Caki2 (cell line): ENCODE results near the gene GDF7. TPM values are rescaled to one million over a fixed set of nuclear protein-coding genes. Genes with fewer than 3 reads are reported as not detected.

Source experiments
- DNase-seq: peaks from one replicate; pipeline ENCODE4 v3.0.0-alpha.2; 2015; ENCODE audit warnings: low read depth
- in situ Hi-C: cut with HindIII; loops from 2 replicates; pipeline ENCODE4 v1.10.0; 2016; ENCODE audit warnings: low sequenced_read_pairs, low pct_unique_long_range_greater_than_20kb, mixed read lengths
- total RNA-seq: library from RNA; depleted of rRNA; stranded (reverse); fragments of >200 nt; shearing (Covaris generic); gene quantifications from 2 replicates; pipeline ENCODE4 v1.2.3, GENCODE V29; 2014; ENCODE audit warnings: low replicate concordance

The GDF7 gene
- total RNA-seq, 1 experiment from 2014 or later = 0.68 TPM

DNA sequence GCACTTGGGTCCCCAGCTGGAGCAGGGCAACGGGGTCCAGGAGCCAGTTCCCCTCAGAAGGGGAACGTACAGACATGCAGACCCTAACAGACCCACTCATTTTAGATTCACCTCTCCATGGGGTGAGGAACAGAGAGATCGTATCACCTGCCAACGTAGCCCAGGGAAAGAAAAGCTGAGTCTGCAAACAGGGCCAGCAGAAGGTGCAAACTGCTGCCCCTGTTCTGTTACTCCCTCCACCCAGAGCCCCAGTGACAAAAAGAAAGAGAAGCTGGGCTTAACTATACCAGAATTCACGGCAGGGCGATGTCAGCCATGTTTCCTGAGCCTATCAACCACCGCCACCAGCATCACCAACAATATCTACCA, 15.2 kb upstream of the GDF7 start:
- DNase-seq = no peak
- in situ Hi-C loops = no loop called here

DNA sequence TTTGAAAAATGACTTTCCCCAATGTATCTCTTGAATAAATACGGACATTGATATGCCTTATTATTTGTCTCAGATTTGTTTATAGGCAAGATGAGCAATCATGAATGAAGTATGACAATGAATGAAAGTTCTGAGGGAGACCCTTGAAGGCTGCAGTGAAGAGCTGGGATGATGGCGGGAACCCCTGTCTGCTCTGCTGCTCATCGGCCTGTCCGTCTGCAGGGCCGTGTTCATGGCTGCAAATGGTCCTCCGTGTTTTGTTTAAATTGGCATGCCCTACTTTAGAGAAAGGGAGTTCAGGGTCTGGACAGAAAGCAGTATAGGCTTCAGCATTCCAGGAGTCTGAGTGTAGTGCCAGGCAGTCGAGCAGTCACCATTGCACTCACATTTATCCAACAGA, 14.8 kb upstream of the GDF7 start:
- no peak for DNase-seq
- in situ Hi-C loops = no loop called here

DNA sequence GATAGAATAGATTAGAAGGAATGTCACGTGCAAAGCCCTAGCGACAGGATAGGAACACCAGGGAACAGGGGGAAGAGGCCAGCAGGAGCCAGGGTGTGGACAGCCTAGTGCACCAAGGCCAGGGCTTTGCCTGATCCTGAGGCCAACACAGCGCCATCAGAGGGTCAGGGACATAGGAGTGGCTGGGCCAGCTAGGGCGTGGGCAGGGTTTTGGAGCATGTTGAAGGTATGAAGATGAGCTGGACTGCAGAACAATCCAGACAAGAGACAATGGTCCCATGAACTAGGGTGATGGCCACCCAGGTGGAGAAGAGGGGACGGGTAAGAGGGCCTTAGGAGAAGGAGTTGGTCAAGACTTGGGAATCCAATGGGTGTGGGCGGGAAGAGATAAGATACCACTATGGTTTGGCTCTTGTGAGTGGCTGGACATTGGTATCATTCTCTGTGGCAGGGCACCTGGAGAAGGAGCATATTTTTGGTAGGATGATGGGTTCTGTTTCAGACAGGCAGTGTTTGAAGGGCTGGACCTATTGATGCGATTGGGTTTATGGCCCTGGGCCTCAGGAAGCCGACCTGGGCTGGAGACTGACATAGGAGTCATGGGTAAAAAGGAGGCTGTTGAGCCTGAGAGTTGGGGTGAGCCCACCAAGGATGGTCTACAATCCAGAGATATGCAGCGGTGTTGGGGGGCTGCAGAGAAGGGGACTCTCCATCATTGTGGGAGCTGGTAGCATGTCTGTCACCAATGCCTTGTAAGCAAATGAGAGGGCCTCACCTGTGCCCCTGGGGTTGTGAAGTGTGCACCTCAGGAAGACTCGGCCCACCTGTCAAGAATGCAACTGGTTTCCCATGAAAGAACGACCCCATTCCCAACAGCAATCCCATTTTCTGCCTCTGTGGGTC, 14.0 kb upstream of the GDF7 start:
- DNase-seq = no peak
- in situ Hi-C loops = no loop called here

DNA sequence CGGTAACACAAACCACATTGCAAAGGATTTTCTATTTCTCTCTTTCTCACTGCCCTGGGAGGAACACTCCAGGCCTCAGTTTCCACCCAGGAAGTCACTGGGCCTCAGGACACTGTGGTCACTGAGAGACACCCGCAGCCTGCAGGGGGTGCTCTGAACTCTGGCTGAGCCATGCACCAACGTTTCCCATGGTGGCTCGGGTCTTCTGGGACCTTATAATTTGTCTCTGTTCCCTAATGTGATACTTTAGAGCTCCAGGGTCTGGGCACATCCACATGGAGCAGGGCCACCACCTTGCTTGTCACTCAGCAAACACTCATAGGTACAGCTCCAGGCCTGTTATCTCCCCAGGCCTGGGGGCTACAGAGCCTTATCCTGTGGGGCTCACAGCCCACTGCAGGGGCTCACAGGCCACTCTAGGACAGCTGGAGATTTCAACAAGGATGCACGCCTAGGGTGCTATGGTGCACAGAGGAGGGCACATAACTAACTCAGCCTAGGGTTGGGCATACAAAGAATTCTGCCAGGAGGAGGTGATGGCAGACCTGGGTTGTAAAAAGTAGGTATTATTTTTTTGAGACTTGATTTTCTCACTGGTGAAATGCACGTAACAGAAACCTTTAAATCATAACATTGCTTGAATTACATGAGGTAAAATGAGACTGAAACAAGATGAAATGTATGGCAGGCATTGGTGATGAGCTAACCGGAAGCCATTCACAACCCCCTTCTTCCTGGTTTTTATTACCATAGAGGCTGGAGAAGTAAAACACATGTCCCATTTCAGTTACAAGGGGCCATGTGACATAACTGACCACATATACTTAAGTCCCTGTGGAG, 13.0 kb upstream of the GDF7 start:
- in situ Hi-C loops = no loop called here
- no peak for DNase-seq

DNA sequence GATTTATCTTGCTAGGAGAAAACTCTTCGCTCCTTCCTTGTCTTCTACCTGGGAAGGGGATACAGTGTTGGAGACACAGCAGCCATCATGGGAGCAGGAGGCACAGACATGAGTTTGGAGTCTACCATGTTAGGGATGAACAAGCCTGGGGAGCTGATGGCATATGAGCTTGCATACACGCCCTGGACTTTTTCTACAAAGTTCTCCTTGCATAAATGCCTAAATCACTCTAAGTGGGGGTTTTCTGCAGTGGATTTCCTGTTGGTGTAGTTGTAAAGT, 12.5 kb upstream of the GDF7 start:
- DNase-seq = no peak
- in situ Hi-C loops = no loop called here

DNA sequence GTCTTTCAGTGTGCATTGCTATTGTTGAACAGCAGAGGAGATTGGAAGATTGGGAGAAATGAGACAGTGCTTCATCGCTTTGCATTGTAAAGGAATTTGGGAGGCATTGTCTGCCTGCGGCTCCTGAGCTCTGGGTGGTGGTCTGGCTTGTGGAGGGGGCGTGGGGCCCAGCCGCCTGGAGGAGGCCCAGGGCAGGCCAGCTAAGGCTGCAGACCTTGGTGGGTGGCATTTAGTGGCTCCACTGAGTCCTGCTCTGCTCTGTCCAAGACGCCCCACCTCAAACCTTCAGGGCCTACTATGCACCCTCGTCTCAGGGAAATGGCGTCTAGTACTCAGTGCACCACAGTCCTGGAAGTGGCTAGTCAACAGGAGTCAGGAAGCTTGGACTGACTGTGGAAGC, 10.4 kb upstream of the GDF7 start:
- in situ Hi-C loops = no loop called here
- DNase-seq = no peak

DNA sequence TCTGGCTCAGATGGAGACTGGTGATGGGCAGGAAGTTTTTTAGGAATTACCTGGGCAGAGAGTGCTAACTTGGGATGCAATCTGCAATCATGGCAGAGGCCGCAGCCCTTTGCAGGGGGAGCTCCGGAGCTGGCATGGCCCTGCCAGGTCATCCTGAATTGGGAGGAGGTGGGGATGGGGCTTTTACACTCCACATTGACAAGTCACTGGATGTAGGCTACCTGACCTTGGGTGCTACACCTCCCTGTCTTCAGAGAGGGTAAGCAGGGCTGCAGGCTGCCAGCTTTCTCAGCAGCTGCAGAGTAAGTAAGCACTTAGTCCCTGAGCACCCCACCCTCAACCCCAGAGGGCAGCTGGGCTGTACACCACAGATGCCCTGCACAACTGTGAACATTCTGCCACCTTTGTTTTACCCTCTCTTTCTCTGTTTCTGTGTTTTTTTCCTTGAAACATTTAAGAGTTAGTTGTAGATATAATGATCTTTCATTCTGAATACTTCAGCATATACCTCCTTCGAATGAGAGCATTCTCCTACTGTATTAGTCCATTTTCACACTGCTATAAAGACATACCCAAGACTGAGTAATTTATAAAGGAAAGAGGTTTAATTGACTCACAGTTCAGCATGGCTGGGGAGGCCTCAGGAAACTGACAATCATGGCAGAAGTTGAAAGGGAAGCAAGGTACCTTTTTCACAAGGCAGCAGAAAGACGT, 9.3 kb upstream of the GDF7 start:
- DNase-seq = no peak
- in situ Hi-C loops = no loop called here

DNA sequence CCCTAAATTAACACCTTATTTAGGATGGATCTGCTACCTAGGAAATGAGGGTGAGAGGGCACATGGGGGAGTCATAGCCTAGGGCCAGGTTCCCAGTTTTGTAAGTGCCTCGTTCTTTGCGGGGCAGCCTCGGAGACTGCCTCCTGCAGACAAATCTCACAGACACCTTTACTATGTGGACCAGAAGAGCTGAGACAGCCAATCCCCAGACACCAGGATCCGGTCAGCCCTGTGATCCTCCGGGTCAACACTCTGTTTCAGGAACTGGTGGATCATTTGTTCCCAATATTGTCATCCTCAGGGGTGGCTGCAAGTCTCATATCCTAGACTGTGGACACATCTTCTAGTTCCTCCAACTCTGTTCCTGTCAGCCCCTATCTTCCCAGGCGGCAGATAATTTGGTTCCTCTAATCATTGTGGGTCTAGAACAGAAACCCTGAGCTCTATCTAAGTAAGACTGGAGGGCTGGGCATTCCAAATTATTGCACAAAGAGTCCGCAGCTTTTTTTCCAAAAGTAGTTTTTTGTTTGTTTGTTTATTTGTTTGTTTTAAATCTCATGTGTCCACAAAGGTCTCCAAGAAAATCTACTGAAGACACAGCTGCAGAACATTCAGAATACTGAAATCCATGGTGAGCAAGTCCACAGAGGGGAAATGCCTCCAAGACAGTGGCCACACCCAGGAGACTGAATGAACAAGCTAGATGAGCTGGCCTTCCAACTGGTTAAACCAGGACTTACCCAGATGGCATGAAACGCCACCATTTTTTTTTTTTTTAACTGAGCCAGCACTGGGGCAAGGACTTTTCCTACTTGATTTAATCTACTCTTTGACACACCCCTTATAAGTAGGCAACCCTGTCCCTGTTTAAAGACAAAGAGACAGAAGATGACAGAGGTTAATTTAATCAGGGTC, 6.2 kb upstream of the GDF7 start:
- DNase-seq = no peak
- in situ Hi-C loops = no loop called here

DNA sequence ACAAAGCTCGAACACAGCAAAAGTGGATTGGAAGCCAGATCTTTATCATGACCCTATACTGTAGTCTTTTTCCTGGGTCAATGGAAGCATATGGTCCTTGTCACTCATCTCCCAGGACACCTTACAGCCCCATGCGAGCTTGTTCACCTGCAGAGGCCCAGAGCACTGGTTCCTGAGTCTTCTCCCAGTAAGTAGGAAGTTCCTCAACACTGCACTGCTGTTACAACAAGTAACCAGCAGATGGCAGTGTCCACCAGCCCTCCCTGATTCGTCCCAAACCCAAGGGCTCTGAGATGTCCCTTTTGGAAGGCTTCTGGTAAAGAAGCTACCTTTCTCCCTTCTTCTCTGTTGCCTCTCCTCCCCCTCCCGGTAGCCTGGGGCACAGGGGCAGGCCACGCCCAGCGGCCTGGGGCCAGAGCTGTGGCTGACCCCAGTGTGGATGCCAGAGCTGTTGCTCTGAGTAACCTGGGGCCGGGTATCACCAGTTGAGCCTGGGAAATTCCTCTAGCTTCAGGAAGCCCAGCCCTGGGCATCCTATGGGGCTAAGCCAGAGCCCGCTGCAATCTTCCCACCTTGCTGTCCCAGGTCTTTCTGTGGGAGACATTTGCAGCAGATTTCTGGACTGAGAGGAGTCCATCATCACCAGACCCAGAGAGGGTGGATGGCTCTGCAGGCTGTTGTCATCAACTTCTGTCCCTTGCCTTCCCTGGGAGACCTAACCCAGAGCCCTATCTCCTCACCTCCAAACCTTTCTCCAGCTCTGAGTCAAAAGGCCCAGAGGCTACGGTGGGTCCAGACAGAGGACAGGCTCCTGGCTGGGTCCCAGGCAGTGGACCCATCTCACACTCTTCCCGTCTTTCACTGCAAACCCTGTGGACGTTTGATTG, 5.3 kb upstream of the GDF7 start:
- in situ Hi-C loops = no loop called here
- peak; percentile 71 for DNase-seq

DNA sequence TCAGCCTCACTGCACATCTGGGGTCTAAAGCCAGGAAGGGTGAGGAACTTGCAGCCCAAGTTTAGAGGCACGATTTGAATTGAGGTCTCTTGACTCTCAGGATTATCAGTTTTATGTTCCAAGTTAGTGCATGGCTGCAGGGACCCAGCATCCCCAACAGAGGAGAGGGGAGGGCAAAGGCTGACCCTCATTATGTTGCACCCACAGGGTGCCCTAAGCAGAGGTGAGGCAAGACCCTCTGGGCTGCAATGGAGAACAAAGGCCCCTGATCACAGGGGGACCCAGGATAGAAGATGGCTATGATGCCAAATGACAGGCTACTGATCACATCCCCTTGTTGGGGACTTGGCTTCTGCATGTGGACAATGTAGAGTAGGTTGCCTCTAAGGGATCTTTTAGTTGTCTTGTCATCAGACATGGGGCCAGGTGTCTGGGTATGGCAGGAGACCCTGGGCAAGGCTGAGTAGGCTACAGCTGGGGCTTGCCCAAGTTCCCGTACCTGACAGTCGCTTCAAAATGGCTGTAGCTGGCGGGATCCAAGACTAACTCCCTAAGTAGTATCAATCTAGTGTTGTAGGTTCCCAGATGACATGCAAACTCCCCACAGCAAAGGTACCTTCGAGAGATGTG, 4.5 kb upstream of the GDF7 start:
- in situ Hi-C loops = no loop called here
- DNase-seq = no peak

DNA sequence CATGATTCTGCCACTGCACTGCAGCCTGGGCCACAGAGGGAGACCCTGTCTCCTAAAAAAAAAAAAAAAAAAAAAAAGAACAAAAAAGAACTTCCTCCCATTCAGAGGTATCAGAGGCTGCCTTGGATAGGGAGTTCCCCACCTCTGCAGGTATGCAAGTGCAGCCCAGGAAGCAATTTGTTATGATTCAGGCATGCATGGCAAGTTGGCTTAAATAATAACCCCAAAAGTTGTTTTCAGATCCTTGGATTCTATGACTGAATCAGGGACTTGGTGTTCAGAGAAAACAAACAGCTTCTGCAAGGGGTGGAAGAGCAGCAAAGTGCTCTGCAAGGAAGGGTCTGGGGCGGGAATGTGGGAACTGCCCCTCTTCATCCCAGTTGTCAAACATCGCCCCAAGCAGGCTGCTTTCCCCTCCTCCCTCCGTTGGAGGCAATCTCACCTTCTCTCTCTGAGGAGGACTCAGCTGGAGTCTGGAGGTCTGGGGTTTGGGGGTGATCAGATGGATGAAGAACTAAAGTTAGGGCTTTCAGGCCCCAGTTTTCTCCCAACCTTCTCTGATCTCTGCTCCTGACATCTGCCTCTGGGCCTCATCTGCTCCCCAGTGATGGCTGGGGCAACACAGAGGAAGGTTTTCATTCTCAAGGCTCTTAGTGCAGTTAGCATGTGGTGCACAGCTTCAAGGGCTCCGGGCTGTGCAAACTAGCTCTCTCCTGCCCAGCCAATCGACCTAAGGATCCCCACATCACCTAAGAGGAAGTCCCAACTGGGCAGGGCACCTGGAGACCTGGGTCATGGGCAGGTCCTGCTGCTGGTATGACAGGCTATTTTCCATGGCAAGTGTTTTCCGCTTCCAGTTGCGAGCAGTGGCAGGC, 3.5 kb upstream of the GDF7 start:
- in situ Hi-C loops = no loop called here
- no peak for DNase-seq

DNA sequence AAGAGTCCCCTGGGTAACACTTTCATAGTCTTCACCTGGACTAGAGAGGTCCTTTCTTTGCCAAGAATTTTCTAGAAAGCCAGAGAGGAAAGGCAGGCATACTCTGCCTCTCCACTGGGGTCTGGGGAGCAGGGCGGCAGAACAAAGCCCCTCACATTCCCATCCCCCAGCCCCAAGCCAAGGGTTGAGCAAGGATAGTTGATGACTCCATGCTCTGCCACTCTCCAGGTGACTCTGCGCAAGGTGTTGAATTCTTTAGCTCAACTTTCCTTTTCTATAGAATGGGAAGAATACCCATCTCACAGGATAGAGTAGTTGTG, 2.9 kb upstream of the GDF7 start:
- no peak for DNase-seq
- in situ Hi-C loops = no loop called here

DNA sequence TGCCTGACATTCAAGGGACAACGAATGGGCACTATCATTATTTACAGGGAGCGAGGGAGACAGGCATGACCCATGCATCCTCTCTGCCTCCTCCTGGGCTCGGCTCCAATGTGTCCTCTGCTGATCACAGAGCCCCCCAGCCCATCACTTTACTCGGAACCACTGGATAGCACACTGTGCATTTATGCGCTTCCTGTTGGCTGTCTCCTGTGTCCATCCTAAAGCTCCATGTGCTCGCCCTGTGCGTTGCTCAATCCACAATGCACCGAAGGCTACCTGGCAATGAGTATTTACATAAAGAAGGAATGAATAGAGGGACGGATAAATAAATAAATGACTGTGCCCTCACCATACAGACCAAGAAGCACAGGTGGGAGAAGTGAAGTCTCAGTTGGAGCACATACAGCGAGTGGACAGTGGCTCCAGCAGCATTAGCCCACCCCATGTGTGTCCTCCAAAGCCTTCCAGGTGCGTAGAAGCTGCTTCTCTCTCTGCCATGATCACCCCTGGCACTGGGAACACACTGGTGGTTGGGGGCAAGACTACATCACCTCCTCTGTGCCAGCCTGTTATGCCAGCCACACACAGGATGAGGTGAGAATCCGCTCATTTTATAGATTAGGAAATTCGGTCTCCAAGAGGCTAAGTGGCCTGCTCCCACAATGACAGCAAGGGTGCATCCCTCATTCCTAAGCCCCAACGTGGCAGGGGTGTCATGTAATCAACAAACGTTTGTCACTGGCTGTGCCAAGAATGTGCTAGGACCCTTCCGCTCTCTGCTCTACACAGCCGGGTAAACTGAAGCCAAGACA, 2.3 kb upstream of the GDF7 start:
- no peak for DNase-seq
- in situ Hi-C loops = no loop called here

DNA sequence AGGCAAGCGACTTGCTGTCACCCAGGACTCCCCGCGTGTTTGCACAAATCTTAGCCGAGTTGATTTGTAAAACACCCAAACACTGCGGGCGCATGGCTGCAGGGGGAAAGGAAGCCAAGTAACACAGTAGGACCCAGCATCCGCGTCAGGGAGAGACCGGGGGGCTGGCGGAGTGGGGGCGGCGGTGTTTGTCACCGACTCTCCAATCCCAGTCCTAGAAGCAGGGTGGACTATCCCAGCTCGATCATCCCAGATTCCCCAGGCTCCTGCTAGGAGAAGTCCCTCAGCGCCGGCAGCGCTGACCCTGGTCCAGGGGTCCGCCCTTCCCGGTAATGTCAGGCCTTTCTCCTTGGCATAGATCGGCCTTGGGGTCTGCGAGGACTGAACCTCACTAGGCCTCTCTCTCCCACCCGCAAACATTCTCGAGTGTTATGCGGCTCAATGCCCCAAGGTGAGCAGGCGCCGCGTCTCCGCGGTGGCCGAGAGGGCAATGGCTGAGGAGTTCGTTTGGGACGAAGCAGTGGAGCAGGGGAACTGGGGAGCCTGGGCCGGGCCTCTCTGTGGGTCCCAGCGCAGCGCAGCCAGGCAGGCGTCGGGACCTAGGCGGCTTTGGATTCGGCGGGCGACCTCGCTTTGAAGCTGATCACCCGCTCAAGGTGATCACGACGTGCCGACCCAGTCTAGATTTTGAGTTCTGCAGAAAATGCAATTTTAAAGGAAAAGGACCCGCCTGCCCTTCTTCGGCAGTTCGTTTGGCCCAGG, 1.5 kb upstream of the GDF7 start:
- DNase-seq = no peak
- in situ Hi-C loops = no loop called here

DNA sequence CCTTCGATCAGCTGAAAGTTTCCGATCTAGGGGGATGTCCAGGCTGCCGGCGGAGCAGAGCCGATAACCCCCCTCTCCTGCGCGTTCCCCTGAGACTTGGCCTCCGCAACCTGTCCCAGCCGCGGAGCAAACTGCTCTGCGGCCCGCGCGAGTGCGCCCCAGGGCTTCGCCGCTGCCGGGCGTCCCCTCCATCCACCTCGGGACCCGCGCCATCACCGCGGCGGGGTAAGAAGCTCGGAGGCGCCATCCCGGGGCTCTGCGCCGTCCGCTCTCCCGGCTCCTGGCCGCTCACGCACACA, 990 bp upstream of the GDF7 start:
- in situ Hi-C loops = no loop called here

More for the DNA sequence above, 990 bp upstream of the GDF7 start:
- DNase-seq = no peak
